Iris pigment epithelial cell (primary cell): ENCODE results near the gene ARPP19.
"Not testable (repeated sequence)": the region's sequence is repeated elsewhere in the genome, so short reads cannot be mapped to it uniquely, and the experiment has no call there.

ENCODE experiments used
- DNase-seq: peaks from one replicate; pipeline ENCODE4 v3.0.0-alpha.2; 2011; ENCODE audit warnings: low read depth

The ARPP19 gene

DNA sequence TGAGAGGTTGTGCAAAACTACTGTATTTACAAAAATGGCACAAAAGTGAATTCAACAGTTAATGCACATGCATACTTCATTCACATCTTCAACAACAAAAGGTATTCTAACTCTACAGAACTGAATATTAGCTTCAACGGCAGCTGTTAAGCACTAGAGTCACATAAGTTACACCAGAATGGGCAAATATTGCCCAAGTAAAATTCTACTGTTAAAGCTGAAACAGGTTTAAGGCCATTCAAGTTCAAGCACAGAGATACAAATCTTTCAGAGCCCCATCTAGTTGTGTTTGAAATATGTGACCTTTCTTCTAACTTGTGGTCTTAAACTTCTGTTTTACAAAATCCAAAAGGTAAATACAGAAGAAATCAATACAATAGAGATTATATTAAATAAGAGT lies 17.6 kb downstream of the ARPP19 start:
- DNase-seq: not testable (repeated sequence)

DNA sequence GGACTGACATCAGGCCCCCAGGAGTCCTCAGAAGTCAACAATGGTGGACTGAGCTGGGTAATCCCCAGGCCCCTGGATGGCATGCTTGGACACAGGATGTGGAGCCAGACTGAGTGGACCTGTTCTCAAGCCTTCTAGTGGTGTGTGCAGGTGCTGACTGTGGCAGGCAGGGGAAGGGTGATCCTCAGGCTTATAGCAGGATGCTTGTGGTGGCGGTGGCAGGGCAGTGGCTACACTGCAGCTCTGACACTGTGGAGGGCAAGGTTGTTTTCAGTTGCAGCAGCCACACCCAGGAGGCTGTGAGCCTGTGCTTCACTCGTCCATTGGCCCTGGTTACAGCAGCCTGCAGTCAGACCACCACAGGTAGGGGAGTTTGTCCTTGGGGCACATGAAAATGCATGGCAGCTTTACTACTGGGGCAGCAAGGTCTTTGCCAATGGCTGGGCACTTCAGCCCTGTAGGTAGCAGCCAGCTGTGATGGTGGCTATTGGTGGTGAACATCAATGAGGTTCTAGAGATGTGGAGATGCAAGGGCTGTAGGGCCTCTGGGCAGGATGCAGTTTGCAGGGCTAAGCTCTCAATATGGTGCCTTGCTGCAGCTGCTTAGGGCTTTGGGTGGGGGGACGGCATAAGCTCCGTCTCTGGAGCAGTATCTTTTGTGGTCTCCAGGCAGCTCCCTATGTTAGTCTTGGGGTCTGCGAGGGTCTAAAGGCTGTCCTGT lies 22.6 kb downstream of the ARPP19 start:
- DNase-seq: no peak

DNA sequence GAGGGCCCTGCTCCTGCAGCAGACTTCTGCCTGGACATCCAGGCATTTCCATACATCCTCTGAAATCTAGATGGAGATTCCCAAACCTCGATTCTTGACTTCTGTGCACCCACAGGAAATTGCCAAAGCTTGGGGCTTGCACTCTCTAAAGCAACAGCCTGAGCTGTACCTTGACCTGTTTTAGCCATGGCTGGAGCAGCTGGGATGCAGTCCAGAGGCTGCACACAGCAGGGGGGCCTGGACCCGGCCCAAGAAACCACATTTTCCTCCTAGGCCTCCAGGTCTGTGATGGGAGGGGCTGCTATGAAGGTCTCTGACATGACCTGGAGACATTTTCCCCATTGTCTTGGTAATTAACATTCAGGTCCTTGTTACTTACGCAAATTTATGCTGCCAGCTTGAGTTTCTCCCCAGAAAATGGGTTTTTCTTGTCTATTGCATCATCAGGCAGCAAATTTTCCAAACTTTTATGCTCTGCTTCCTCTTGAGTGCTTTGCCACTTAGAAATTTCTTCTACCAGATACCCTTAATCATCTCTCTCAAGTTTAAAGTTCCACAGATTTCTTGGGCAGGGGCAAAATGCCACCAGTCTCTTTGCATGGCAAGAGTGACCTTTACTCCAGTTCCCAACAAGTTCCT lies 28.3 kb downstream of the ARPP19 start:
- DNase-seq: no peak

DNA sequence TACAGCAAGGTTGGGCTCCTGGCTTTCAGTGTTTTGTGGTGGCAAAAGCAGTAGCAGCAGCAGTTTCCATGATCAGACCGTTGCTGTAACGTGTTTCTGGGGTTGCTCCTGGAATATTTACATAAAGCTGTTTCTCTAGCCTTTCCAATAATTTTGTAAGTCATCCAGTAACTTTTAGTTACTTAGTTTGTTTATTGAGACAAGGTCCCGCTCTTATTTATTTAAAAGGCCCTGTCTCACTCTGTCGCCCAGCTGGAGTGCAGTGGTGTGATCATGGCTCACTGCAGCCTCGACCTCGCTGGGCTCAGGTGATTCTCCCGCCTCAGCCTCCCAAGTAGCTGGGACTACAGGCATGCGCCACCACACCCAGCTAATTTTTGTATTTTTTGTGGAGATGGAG lies 31.4 kb downstream of the ARPP19 start:
- no peak for DNase-seq

DNA sequence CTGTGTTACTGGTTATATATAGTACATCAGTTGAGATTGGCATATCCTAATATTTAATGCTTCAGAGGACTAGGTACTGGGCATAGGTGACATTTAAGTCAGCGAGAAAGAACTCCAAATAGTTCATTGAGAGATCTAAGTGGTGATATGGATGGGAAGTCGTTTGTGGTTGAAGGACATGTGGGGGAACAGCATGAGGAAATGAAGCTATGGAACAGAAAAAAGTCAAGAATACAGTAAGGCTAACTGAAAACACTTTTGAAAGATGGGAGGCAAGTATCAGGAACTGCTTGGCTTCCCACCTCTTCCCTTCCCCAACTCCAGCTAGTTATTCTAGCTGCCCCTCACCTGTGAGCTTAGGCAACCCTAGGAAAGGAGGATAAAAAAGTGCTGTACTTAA lies 36.4 kb downstream of the ARPP19 start:
- no peak for DNase-seq

DNA sequence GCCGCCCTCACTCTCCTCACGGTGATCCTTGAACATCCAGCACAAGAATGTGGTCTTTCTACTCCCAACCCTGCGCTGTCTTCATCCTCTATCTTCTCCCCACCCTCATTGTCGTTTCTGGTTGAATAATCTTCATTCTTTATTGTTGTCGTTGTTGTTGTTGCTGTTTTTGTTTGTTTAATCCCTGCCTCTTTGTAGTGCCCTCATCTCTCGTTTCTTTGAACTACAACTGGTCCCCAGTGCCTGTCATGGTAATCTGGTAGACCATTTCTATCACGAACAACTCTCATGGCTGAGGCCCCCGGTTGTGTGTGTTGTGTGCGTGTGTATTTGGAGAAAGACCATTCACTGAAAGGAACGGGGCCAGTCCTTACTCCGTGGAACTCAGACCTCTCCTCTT lies 38.9 kb downstream of the ARPP19 start:
- no peak for DNase-seq

DNA sequence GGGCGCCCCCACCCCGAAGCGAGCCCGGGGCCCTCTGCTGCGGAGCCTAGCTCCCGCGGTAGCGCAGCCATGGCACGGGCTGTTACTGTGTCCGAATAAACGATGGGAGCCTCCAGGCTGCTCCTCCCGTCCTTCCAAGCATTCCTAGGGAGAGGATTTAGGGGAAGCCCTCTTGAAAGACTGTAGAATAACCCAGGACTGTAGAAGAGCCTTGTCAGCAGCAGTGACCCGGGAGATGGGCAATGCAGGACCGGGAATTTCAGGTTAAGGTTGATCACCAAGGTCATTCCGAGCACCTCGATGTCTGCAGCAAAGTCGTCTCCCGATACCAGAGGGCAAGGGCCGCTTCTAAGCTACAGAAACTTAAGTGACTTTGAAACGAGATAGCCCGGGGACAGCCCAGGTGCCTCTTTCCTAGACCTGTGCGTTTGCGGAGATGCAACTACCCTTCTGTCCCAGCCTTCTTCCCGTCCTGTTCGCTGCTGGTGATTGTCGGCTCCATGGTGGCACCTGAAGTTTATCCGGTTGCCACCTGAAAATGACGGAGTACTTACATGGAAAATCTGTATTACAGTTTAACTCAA lies 39.4 kb downstream of the ARPP19 start:
- DNase-seq: no peak

DNA sequence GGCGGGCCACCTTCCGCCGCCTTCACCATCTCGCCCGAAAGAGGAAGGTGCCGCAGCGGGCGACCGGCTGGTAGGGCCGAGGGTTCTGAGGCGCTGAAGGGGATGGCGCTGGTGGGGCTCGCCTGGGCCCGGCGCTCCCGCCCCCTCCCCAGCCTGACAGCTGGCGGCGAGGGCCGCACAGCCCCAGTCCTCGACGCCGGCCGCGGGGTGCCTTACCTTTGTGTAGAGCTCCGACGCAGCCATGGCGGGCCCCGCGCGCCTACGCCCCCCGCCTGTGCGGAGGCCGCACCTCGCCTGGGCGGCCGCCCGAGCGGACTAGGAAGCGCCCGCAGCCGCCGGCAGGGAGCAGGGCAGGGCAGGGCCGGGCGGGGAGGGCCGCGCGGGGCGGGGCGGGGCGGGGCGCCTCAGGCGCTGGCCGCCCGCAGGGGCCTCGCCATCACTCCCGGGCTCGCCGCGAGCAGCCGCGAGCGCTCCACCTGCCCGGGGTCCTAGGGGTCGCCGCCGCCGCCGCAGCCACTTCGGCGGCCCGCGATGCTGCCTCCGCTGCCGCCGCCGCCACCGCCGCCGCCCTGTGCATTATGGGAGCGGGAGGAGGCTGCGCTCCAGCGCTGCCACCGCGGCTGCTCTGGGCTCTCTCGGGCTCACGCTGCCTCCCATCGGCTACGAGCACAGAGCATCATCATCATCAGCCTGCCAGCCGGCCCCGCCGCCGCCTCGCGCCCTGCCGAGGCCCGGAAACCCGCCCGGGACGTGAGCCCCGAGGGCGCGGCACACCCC lies 40.1 kb downstream of the ARPP19 start, which contains the start of gene MYO5A:
TSS of gene MYO5A (minus strand) at position 317 of the 777 bp plus-strand sequence. CDS start at position 243, 74 bp downstream.
- peak; percentile 65 for DNase-seq

DNA sequence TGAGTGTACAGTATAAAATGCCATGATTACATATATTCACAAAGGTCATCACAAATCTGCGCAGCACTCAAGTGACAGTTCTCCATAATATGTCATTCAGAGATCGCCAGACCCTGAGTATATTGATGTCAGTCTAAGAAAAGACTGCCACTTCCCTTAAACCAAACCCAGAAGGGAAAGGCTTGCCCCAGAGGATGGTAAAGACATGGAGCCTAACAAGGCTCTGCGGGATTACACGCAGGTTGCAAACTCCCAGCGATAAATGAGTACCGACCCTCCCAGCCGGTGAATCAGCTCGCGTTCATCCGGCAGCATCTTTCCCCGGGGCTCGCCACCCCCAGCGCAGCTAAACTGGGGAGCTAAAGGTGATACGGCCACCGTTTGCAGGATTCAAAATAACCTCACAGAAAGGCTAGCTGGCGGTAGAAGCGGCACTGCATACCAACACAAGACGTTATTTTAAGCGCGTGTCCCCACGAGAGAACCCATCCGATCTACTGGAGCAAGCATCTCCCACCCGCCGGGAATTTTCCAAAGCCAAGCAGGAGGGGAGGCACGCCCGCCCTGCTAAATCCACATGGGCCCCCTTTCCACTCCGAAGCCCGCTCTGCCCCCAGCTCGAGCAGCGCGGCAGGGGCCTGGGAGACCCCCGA lies 40.8 kb downstream of the ARPP19 start:
- peak; percentile 27 for DNase-seq

DNA sequence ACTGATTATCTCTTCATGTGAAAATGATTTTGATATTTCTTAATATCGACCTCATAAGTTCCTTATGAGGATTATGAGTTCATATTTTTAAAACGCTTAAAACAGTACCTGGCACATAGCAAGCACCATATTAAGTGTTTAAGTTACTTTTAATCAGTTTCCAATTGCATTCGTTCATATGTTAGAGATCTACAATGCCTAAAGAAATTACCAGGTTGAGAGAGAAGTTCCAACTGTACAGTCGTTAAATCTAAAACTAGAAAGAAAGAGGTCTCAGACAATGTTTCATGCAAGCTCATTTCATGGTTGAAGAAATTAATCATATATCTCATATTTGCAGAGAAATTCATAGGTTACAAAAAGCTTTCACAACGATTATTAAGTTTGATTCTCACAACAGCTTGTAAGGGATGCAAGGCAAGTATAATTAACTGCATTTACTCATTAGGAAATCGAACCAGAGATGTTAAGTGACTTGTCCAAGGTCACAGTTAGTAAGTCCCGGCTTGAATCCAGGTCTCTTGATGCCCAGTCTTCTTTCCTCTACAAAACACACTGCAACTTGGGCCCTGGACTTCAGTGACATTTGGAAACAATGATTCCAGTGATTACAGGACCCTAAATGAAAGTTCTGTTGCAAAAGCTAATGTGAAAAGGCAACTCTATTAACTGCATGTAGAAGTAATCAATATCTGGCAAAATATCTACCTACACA lies 41.5 kb downstream of the ARPP19 start:
- DNase-seq: no peak

DNA sequence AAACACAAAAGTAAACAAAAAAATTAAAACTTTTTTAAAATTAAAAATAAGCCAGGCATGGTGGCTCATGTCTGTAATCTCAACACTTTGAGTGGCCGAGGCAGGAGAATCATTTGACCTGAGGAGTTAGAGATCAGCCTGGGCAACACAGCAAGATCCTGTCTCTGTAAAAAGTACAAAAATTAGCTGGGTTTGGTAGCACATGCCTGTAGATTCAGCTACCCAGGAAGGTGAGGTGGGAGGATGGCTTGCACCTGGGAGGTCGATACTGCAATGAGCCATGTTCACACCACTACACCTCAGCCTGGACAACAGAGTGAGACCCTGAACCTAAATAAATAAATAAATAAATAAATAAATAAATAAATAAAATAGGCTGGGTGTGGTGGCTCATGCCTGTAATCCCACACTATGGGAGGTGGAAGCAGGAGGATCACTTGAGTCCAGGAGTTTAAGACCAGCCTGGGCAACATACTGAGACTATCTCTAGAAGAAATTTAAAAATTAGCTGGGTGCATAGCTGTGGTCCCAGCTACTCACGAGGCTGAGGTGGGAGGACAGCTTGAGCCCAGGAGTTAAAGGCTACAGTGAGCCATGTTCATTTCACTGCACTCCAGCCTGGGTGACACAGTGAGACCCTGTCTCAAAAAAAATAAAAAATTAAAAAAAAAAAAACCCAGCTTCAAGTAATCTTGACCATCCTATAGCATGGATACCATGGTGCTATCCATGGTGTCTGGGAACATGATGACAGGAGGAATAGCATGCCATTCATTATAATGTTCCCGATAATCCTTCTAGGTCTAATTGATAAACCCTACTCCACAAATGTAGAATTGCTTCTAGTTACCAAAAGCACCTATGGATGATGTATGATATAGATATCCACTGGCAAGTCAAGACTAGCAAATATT lies 44.4 kb downstream of the ARPP19 start:
- DNase-seq: no peak

DNA sequence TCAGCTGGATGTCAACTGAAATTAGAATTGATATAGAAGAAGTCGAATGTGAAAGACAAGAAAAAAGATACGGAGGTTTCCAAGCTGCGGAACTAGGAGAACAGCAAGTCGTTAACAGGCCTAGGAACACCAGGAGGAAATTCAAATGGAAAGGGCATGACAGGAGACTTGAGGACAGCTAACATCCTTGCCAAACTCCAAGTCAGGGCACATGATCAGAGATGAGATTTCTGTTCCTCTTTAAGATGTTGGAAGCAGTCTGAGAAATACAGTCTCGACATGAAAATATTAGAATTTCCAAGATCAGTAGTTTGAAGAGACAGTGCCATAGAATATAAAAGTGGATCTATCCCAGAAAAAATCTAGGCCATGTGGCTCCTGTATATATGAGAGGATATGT lies 45.2 kb downstream of the ARPP19 start:
- DNase-seq: no peak

DNA sequence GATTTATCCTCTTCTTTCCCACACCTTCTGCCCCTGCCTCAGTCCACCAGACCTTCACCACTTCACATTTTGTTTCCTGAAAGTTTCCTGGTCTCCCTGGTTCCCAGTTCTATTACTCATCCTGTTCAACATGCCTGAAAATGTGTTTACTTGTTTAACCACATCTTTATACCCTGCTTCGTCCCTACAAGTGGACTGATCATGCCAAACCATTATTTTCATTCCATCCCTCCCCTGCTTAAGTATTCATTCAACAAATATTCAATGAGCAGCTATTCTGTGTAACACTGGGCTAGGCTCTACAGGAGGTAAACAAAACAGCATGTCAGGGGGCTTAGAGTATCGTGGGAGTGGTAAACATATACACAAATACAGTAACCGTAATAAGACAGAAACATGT lies 45.6 kb downstream of the ARPP19 start:
- DNase-seq: peak; percentile 89

DNA sequence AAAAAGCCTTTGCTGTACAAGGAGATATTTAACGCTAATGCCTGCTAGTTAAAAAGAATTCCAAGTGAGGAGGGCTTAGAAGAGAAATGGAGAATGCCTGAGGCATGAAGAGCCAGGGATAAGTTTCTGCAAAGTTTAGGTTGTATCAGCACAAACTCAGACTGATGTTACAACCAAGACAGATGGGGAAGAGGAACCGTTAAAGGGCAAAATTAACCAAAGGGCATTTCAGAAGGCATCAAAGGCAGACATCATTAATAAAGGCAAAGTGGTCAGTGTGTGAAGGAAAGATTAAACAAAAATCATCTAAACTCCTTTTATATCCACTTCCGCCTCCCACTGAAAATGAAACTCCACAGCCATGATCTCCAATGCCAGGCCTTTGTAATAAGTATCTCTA lies 47.1 kb downstream of the ARPP19 start:
- no peak for DNase-seq

DNA sequence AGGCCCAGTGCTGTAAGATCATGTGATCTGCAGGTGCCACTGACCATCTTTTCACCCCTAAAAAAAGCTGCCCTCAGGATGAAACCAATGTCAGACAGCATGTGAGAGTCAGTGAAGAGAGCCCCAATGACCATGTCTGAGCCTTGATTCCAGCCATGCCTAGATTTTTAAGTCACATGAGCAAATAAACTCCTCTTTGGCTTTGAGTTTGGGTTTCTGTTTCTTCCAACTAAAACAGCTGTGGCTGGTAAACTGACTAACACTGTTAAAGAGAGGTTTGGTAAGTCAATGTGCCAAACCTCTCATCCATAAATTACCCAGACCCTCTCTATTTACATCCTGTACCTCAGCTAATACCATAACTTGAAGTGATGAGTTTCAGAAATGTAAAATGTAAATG lies 48.4 kb downstream of the ARPP19 start:
- no peak for DNase-seq

DNA sequence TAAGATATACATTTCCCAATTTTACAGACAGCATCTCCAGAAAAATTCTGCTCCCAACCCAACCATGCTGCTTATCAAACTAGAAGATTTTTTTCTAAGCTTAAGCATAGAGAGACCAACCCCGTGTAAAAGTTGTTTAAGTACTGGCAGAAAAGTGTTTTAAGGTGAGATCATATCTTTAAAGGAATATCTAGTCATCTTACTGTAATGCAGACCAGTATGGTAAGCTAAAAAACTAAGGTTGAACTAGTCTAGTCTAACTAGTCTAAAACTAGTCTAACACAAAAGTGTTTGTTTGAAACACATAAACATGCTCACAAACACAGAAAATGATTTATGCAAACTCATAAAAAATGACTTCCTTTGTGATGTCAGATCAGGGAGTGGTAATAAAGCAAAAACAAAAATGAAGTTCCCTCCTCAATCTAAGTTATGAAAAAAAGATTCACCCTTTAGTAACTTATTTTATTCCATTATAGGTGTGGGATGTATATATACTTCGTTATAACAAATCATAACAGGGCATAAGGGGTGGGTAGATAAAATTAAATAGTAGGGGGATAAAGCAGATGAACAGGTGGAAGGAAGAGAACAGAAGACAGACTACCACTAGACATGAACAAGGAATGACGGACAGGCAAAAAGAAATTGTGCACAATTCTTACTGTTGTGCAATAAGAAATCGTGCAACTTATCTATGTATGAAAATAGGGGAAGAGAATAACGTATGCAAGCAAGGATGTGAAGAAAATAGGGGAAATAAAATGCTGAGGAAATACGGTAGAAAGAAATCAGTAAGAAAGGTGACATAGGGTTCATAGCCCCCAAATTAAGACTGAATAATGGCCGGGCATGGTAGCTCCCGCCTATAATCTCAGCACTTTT lies 50.1 kb downstream of the ARPP19 start:
- no peak for DNase-seq

DNA sequence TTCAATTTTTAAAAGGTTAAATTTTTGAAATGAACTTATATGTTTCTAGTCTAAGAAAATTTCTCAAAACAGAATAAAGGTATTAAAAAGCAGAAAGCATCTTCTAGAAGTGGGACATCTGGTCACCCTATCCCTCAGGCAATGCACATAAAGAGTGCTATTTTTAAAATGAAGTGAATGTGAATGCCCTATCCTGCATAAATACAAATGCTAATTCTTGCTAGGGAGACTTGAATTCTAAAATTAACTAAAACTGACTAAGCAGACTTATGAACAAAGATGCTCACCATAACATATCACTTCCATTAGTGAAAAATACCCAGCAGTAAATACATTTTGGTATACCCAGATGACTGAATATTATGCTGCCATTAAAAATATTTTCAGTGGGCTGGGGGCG lies 51.8 kb downstream of the ARPP19 start:
- DNase-seq: no peak

DNA sequence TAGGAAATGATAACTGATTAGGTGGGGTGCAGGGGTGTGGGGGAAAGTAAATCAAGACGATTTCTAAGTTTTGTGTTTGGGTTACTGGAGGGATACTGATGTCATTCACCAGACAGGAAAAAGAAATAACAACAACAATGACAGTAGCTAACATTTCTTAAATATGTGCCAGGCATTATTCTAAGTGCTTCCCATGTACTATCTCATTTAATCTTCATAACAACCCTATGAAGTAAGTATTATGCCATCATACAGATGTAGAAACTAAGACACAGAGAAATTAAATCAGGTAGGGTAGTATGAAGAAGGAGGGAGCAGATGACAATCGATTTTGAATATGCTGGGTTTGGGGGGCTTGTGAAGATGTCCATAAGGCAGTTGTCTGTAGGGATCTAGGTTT lies 53.5 kb downstream of the ARPP19 start:
- DNase-seq: no peak

DNA sequence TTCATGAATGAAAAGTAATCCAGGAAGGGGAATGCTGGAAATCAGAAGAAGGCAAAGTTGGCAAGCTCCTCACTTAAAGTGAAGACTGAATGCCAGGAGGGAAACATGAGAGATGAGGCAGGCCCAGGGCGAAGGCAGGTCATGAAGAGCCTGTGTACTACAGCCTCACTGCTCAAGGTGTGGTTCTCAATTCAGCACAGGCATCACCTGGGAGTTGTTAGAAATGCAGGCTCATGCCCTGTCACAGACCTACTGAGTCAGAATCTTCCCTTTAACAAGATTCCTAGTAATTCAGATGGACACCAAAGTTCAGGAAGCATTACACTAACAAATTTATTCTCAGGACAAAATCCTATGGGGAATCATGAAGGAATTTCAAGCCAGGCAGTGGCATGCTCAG lies 54.3 kb downstream of the ARPP19 start:
- DNase-seq: no peak
